Body of pancreas (tissue), 4 donors: Measurements from ENCODE around the gene UBE2E3.

ENCODE experiments used
- POLR2A ChIP-seq, 3 donors: fragments of 450-650 bp; IDR thresholded peaks; one replicate each; pipeline ENCODE4 v1.6.1; 2016; ENCODE audit warnings: antibody characterized with exemption in 3 of 3, mild to moderate bottlenecking in 2 of 3
- TF ChIP-seq, protein P1 (sequence below), 7 experiments: fragments of 450-650 bp in 4 of 7; fragments of 200-600 bp in 3 of 7; sonication (generic) in 3 of 7; IDR thresholded peaks; one replicate each; pipeline ENCODE4 v1.5.1; 2016 to 2019; ENCODE audit warnings: antibody characterized with exemption in 7 of 7

DNA sequence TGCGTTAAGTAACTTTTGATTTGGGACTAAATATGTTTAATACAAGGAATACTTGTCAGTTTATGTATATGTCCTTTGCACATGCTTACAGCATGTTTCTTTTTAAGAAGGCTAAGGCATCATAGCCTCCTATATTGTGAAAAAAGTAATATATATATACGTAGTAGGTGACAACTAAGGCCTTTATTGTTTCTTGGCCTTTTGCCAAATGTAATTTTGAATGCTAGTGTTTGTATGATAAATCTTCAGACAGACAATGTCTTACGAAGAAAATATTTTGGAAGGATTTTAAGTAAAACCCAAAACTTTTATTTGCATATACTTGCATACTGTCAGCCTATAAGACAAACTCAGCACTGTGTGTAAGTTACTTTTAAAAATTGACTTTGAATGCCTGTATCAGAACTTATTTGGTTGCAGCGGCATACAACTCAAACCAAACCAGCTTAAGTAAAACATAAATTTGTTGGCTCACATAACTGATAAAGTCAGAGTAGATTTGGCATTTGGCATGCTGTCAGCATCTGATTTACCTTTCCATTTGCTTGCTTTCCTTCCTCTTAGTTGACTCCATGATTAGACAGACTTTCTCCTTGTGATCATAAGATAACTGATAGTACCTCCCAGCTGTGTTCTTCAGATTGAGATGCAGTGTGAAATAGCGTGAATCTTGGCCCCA, 24.4 kb downstream of the UBE2E3 start:
- TF ChIP-seq, protein P1, sequence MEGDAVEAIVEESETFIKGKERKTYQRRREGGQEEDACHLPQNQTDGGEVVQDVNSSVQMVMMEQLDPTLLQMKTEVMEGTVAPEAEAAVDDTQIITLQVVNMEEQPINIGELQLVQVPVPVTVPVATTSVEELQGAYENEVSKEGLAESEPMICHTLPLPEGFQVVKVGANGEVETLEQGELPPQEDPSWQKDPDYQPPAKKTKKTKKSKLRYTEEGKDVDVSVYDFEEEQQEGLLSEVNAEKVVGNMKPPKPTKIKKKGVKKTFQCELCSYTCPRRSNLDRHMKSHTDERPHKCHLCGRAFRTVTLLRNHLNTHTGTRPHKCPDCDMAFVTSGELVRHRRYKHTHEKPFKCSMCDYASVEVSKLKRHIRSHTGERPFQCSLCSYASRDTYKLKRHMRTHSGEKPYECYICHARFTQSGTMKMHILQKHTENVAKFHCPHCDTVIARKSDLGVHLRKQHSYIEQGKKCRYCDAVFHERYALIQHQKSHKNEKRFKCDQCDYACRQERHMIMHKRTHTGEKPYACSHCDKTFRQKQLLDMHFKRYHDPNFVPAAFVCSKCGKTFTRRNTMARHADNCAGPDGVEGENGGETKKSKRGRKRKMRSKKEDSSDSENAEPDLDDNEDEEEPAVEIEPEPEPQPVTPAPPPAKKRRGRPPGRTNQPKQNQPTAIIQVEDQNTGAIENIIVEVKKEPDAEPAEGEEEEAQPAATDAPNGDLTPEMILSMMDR (IDR thresholded peaks at IDR 0.05) = no peak
- TF ChIP-seq POLR2A (IDR thresholded peaks at IDR 0.05) = no peak
